Natural killer cell (primary cell): Measurements from ENCODE around the gene DACH2. TPM values are rescaled to one million over a fixed set of nuclear protein-coding genes. Genes with fewer than 3 reads are reported as not detected.

ENCODE experiments used
- ATAC-seq, 3 donors: fragments of 150-1000 bp in 2 of 3; fragments of 200-7000 bp in 1 of 3; cut with Tn5 transposase; 1 replicate in 1 of 3; 2 replicates in 2 of 3; pipeline ENCODE4 v1.10.0; 2021; ENCODE audit warnings: mild to moderate bottlenecking in 2 of 3, moderate library complexity in 2 of 3
- DNase-seq, 2 donors: peaks; one replicate each; pipeline versions ENCODE4 v3.0.0 to v3.0.0-alpha.2; 2013 to 2021; ENCODE audit warnings: mixed read lengths in 1 of 2
- H3K27ac ChIP-seq: one replicate; pipeline ENCODE4 v1.5.1; 2013; ENCODE audit warnings: mild to moderate bottlenecking, low read length
- H3K27me3 ChIP-seq: one replicate; pipeline ENCODE4 v1.6.1; 2013; ENCODE audit warnings: low read length; ENCODE audit not compliant: control insufficient read depth, insufficient read depth
- H3K36me3 ChIP-seq: one replicate; pipeline ENCODE4 v1.6.1; 2013; ENCODE audit warnings: low read length; ENCODE audit not compliant: control insufficient read depth, insufficient read depth
- H3K4me1 ChIP-seq: one replicate; pipeline ENCODE4 v1.6.1; 2013; ENCODE audit warnings: low read length; ENCODE audit not compliant: control insufficient read depth, insufficient read depth
- H3K4me3 ChIP-seq: one replicate; pipeline ENCODE4 v1.5.1; 2013; ENCODE audit warnings: low read length
- H3K9me3 ChIP-seq: one replicate; pipeline ENCODE4 v1.6.1; 2013; ENCODE audit warnings: low read length; ENCODE audit not compliant: control insufficient read depth, insufficient read depth
- H3K27ac Mint-ChIP-seq, 2 donors: one replicate each; pipeline ENCODE4 v1.8.0; 2022; ENCODE audit warnings: mild to moderate bottlenecking in 2 of 2, mixed read lengths in 2 of 2, moderate library complexity in 1 of 2
- H3K27me3 Mint-ChIP-seq, 2 donors: one replicate each; pipeline ENCODE4 v1.8.0; 2022; ENCODE audit warnings: low read depth in 2 of 2, mixed read lengths in 2 of 2
- H3K36me3 Mint-ChIP-seq: one replicate; pipeline ENCODE4 v1.8.0; 2022; ENCODE audit warnings: mixed read lengths
- H3K4me1 Mint-ChIP-seq, 2 donors: one replicate each; pipeline ENCODE4 v1.8.0; 2022; ENCODE audit warnings: mixed read lengths in 2 of 2
- H3K4me3 Mint-ChIP-seq: one replicate; pipeline ENCODE4 v1.8.0; 2022; ENCODE audit warnings: mild to moderate bottlenecking, moderate library complexity, mixed read lengths
- H3K9me3 Mint-ChIP-seq, 2 donors: one replicate each; pipeline ENCODE4 v1.8.0; 2022; ENCODE audit warnings: mixed read lengths in 2 of 2
- WGBS: methylation state at CpG from one replicate; pipeline ENCODE4 v1.1.7; 2013; ENCODE audit warnings: missing lambda C conversion rate; ENCODE audit not compliant: insufficient coverage; 5-methylcytosine and 5-hydroxymethylcytosine counted together
- intact Hi-C: fragments of 100-400 bp; cut with micrococcal nuclease; formaldehyde crosslinking; loops from one replicate; pipeline ENCODE4 v1.14.2; 2022
- total RNA-seq, 4 donors: library from RNA; stranded (reverse); fragments of 120-200 nt in 1 of 4; gene quantifications; one replicate each; pipeline versions ENCODE4 v1.2.3 to v1.2.4, GENCODE V29; 2013 to 2022
- TF ChIP-seq, protein P1 (sequence below): fragments of 200-600 bp; IDR thresholded peaks from one replicate; pipeline ENCODE4 v1.8.0; 2022; ENCODE audit warnings: antibody characterized with exemption

The DACH2 gene
- total RNA-seq, 3 donors from 2014 or later (not counting 1 experiment from before 2014, with no cell fraction given), result not detected

- H3K36me3 Mint-ChIP-seq, result no peaks in the 10 kb centered on the region
Measured at GRCh38 chrX:86383681-86384540, 235.7 kb downstream of the DACH2 start.

GRCh38 chrX:86407371-86407770 is 259.1 kb downstream of the DACH2 start:
- no peak overlapping the region for H3K27ac Mint-ChIP-seq
- 78% methylated on average over 4 of the region's 4 CpGs for WGBS
- Histone ChIP-seq H3K27me3 (no peaks in the 10 kb centered on the region), H3K9me3 (no peaks in the 10 kb centered on the region), H3K4me3 (no peak overlapping the region), H3K36me3 (no peaks in the 10 kb centered on the region), H3K27ac (no peak overlapping the region), H3K4me1 (no peaks in the 10 kb centered on the region)
- DNase-seq (no peak), ATAC-seq (no peak)
- H3K27me3 Mint-ChIP-seq, result no peaks in the 10 kb centered on the region
- no peaks in the 10 kb centered on the region for H3K4me1 Mint-ChIP-seq
- no peak overlapping the region for H3K4me3 Mint-ChIP-seq
- no peaks in the 10 kb centered on the region for H3K36me3 Mint-ChIP-seq
- intact Hi-C loops, result no loop called here
- H3K9me3 Mint-ChIP-seq, result peaks cover 0 to 6% of the 10 kb centered on the region in 2 donors
- TF ChIP-seq, protein P1, sequence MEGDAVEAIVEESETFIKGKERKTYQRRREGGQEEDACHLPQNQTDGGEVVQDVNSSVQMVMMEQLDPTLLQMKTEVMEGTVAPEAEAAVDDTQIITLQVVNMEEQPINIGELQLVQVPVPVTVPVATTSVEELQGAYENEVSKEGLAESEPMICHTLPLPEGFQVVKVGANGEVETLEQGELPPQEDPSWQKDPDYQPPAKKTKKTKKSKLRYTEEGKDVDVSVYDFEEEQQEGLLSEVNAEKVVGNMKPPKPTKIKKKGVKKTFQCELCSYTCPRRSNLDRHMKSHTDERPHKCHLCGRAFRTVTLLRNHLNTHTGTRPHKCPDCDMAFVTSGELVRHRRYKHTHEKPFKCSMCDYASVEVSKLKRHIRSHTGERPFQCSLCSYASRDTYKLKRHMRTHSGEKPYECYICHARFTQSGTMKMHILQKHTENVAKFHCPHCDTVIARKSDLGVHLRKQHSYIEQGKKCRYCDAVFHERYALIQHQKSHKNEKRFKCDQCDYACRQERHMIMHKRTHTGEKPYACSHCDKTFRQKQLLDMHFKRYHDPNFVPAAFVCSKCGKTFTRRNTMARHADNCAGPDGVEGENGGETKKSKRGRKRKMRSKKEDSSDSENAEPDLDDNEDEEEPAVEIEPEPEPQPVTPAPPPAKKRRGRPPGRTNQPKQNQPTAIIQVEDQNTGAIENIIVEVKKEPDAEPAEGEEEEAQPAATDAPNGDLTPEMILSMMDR, result no peak

More at GRCh38 chrX:86383681-86384540, 235.7 kb downstream of the DACH2 start:
- Mint-ChIP-seq H3K4me1 (no peaks in the 10 kb centered on the region), H3K27ac (no peak overlapping the region), H3K27me3 (no peaks in the 10 kb centered on the region), H3K4me3 (no peak overlapping the region), H3K9me3 (peaks cover 0 to 5% of the 10 kb centered on the region in 2 donors)
- Histone ChIP-seq H3K9me3 (no peaks in the 10 kb centered on the region), H3K4me3 (no peak overlapping the region), H3K4me1 (no peaks in the 10 kb centered on the region), H3K27ac (no peak overlapping the region), H3K27me3 (no peaks in the 10 kb centered on the region), H3K36me3 (no peaks in the 10 kb centered on the region)
- WGBS, result 80% methylated on average over 1 of the region's 3 CpGs
- TF ChIP-seq, protein P1, result no peak
- intact Hi-C loops, result no loop called here
- ATAC-seq (no peak), DNase-seq (no peak)

DNA sequence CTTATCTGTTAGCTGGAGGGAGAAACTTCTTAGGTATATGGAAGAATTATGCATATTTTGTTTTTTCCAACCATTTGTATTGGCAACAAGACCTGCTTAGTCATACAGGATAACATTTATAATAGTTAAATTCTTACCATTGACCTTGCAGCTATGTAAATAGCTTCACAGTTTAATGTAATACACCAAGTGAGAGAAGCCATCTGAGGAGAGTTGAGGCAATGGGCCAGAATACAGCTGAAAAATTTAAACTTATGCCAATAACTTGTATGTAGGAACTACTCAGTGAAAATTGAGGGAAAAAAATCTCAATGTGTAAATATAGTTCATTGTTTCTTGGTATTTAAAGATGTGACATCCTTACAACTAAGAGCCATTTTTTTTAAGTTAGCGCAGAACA is 273.5 kb downstream of the DACH2 start:
- intact Hi-C loops, result no loop called here
- DNase-seq, result no peak
- no peak overlapping the region for H3K4me3 ChIP-seq
- H3K4me1 ChIP-seq, result no peaks in the 10 kb centered on the region
- no peaks in the 10 kb centered on the region for H3K36me3 Mint-ChIP-seq
- no CpG with 5 or more reads among the region's 1 CpG for WGBS
- no peaks in the 10 kb centered on the region for H3K36me3 ChIP-seq
- H3K9me3 Mint-ChIP-seq, result peaks cover 0 to 2% of the 10 kb centered on the region in 2 donors
- H3K4me3 Mint-ChIP-seq, result no peak overlapping the region
- no peaks in the 10 kb centered on the region for H3K4me1 Mint-ChIP-seq
- H3K27ac Mint-ChIP-seq, result no peak overlapping the region
- H3K27ac ChIP-seq, result no peak overlapping the region
- TF ChIP-seq, protein P1, result no peak
- no peaks in the 10 kb centered on the region for H3K27me3 ChIP-seq
- no peaks in the 10 kb centered on the region for H3K27me3 Mint-ChIP-seq
- no peak for ATAC-seq
- H3K9me3 ChIP-seq, result no peaks in the 10 kb centered on the region
